GM12891 (cell line): ENCODE data around the gene NUDT8.

Source experiments
- PAX5 ChIP-seq: IDR thresholded peaks from 2 replicates; pipeline ENCODE4 v1.6.1; 2011; ENCODE audit warnings: low read length, moderate library complexity, mild to moderate bottlenecking; ENCODE audit not compliant: insufficient read depth, severe bottlenecking
- POLR2A ChIP-seq: IDR thresholded peaks from 2 replicates; pipeline ENCODE4 v1.6.1; 2011; ENCODE audit warnings: low read depth, low read length, control low read depth
- POLR2AphosphoS5 ChIP-seq: IDR thresholded peaks from 2 replicates; pipeline ENCODE4 v1.6.1; 2011; ENCODE audit warnings: low read depth, low read length, control low read depth
- POU2F2 ChIP-seq: IDR thresholded peaks from 2 replicates; pipeline ENCODE4 v1.6.1; 2011; ENCODE audit warnings: low read depth, mild to moderate bottlenecking, control low read depth, low read length, moderate library complexity
- SPI1 ChIP-seq: IDR thresholded peaks from 2 replicates; pipeline ENCODE4 v1.6.1; 2011; ENCODE audit warnings: low read depth, low read length, control low read depth
- TAF1 ChIP-seq: IDR thresholded peaks from 2 replicates; pipeline ENCODE4 v1.6.1; 2011; ENCODE audit warnings: low read depth, low read length, control low read depth

- TF ChIP-seq POLR2A (no peak), POLR2AphosphoS5 (no peak), POU2F2 (no peak), TAF1 (no peak), PAX5 (no peak), SPI1 (no peak)
Observed at GRCh38 chr11:67610302-67610868, 19.4 kb downstream of the NUDT8 start.
